Stimulated activated naive CD8-positive, alpha-beta T cell treated with anti-CD3 and anti-CD28 coated beads, Interleukin-15, Interleukin-2, amounts not matched to agents 100 U/mL and 50 U/mL, for 24 hours (primary cell): ENCODE measurements around the gene OR1G1.
"Not testable (repeated sequence)": the region's sequence is repeated elsewhere in the genome, so short reads cannot be mapped to it uniquely, and the experiment has no call there.

Experiments used
- ATAC-seq: fragments of 150-1000 bp; cut with Tn5 transposase; one replicate; pipeline ENCODE4 v1.10.0; 2021
- DNase-seq: peaks from one replicate; pipeline ENCODE4 v3.0.0; 2021

OR1G1 gene

DNA sequence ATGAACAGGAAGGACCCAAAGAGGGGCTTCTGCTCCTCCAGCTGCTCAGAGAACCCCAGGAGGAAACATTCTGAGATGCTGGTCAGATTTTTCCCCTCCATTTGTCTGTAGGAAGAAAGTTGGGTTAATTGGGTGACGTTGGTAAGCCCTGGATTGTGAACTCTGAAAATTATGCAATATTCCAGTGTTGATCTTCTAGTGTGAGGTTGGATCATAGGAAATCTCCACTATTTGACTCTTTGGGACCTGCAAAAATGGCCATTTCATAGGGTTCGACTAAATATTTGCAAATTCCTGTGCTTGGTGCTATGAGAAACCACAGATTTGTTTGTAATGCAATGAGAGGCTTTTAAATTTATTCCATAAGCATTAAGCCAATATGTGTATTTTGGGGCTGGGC lies at the start of gene OR1G1:
OR1G1 (minus strand) TSS at position 101 of the 400 bp plus-strand sequence; CDS start at position 101, 0 bp downstream.
- DNase-seq: no peak
- no peak for ATAC-seq

DNA sequence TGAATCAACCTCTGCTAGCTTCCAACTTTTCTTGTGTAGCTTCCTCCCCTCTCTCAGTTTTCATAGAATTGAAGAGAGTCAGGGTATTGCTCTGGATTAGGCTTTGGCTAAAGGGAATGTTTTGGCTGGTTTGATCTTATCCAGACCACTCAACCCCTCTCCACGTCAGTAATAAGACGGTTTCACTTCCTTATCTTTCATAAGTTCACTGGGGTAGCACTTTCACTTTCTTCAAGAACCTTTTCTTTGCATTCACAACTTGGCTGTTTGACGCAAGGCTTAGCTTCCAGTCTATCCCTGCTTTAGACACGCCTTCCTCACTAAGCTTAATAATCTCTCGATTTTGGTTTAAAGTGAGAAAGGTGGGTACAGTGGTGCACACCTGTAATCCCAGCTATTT lies 40.2 kb upstream of the OR1G1 start:
- ATAC-seq (no peak), DNase-seq (no peak)

DNA sequence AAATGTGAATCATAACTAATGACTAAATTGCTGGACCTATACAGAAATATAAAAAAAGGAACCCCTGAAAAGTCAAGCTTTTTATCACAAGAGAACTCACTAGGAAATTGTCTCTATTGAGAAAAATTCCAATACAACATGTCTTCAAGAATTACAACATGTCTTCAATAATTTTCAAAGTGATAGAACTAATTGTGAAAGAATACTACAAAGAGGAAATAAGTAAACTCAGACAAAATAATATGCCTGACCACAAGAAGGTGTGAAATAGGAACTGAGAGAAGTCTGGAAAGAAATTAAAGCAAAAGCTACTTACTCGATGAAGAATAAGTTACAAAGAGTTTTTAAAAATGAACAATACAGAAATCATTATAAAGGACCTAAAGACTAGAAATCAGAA lies 29.9 kb upstream of the OR1G1 start:
- ATAC-seq (no peak), DNase-seq (no peak)

DNA sequence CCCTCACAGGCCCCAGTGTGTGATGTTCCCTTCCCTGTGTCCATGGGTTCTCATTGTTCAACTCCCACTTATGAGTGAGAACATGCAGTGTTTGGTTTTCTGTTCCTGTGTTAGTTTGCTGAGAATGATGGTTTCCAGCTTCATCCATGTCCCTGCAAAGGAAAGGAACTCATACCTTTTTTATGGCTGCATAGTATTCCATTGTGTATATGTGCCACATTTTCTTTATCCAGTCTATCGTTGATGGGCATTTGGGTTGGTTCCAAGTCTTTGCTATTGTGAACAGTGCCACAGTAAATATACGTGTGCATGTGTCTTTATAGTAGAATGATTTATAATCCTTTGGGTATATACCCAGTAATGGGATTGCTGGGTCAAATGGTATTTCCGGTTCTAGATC lies 10.1 kb upstream of the OR1G1 start:
- ATAC-seq, DNase-seq: not testable (repeated sequence)

DNA sequence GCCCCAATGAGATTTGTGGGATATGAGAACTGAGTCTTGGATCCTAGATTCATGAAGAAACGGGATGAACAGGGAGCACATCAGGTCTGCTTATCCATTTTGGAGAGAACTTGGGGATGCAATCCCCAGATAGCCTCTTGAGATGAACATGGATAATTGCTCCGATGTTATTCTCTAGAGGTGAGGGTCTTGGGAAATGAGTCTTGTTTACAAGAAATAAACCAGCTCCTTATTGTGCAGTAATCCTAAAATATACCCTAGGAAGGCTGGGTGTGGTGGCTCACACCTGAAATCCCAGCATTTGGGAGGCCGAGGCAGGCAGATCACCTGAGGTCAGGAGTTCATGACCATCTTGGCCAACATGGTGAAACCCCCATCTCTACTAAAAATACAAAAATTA lies 23.0 kb downstream of the OR1G1 start, which contains the start of gene OR1D2:
OR1D2 (minus strand) TSS at position 101 of the 400 bp plus-strand sequence. CDS start 11,426 bp downstream, outside the sequence.
- ATAC-seq: no peak
- no peak for DNase-seq
